Measurements from ENCODE around the gene SSR3. TPM values are rescaled to one million over a fixed set of nuclear protein-coding genes. Genes with fewer than 3 reads are reported as not detected.

SSR3 gene
- total and polyA plus RNA-seq, 2 of the 8 experiments (the other 6 are each of a cell fraction or from before 2014, with no cell fraction given) = 92.7 to 208 TPM

DNA sequence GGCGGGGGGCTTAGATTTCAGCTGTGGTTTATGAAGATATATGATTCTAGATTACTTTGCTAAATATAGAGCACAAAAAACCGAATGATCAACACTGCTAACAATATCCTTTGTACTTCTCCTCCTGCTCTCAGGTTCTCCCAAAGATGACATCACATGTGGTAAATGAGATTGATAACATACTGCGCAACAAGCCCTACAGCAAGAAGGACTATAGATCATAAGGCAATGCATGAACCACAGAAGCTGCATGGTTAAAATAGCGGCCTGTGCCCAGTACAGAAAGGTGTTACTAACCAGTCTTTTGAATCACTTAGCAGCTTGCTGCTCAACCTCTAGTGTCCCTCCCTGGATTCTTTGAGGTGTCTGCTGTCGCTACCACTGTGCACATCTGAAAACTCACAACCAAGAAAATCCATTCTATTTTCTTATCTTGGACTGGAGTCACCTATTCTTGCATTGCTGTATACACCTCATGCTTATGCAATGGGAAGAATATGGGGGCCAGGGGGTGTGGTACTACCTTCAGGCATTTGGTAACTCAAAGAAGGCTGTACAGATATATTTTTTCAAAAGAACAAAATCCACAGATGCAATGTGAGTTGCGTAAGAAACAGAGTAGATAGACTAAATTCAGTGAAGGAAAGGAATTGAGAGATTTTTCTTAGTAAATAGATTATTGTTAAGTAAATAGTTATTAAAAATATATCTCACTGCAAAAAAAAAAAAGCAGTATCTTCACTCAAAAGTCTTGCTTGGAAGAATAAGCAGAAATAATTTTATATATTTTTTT lies 18.2 kb downstream of the SSR3 start:
- H2BK120ac ChIP-seq (replicated peaks; ENCODE audit: low read depth, low read length) = no peak overlapping the region
- FAIRE-seq (no peak), DNase-seq (ENCODE audit: low read depth in 1 of 2, low spot score in 2 of 2) (no peak)
- H3K23ac ChIP-seq (ENCODE audit: insufficient read length) = no peak overlapping the region
- H3K9me3 ChIP-seq (ENCODE audit: insufficient read depth in 2 of 2, low read depth in 1 of 2, low read length in 1 of 2) = no peaks in the 10 kb centered on the region
- WGBS, 2 experiments (ENCODE audit: extremely low coverage in 1 of 2, insufficient coverage in 1 of 2, insufficient read length in 1 of 2, insufficient replicate concordance in 2 of 2, low coverage in 1 of 2, low lambda C conversion rate in 2 of 2, missing lambda C conversion rate in 1 of 2) = 92% methylated on average over 6 of the region's 6 CpGs; no CpG with 5 or more reads in 1 of the 2 experiments
- no peak overlapping the region for H2AFZ ChIP-seq (ENCODE audit: low read length)
- no peak overlapping the region for H2BK12ac ChIP-seq (ENCODE audit: low read depth, low read length)
- H2BK20ac ChIP-seq (ENCODE audit: low read length) = no peak overlapping the region
- H4K5ac ChIP-seq (ENCODE audit: insufficient read length, low read depth, low read length) = no peak overlapping the region
- no peak overlapping the region for H4K8ac ChIP-seq (ENCODE audit: extremely low read depth, insufficient read depth, low read length)
- H3K4me2 ChIP-seq (ENCODE audit: insufficient read depth in 1 of 2, low read depth in 2 of 2, low read length in 2 of 2) = no peak overlapping the region
- H3K27me3 ChIP-seq (replicated peaks in 1 of 4; ENCODE audit: control insufficient read depth in 3 of 4, extremely low read depth in 1 of 4, insufficient read depth in 3 of 4, low read length in 3 of 4) = no peaks in the 10 kb centered on the region
- no peak overlapping the region for H3K18ac ChIP-seq (ENCODE audit: extremely low read depth, low read length)
- no peak overlapping the region for H4K91ac ChIP-seq (replicated peaks; ENCODE audit: insufficient read length, low read length)
- H3K4me3 ChIP-seq (ENCODE audit: extremely low read depth in 1 of 4, insufficient read depth in 2 of 4, low read depth in 3 of 4, low read length in 4 of 4) = no peak overlapping the region
- H3K36me3 ChIP-seq (ENCODE audit: control insufficient read depth in 2 of 4, insufficient read depth in 4 of 4, low read length in 3 of 4) = peaks cover 0 to 17% (median 9%) of the 10 kb centered on the region in 4 experiments; a peak in 4 of 8 replicates
- no peak overlapping the region for H3K4ac ChIP-seq (replicated peaks; ENCODE audit: insufficient read length, low read depth, low read length)
- POLR2A ChIA-PET (ENCODE audit: partially characterized antibody) = interaction anchor here (2.0 to 3.5 kb wide), 2 partner anchors 12 to 18 kb away, joined by 5 to 11 read pairs; partner anchors contain the start of gene SSR3
- no peak overlapping the region for H3K9ac ChIP-seq (replicated peaks in 1 of 4; ENCODE audit: extremely low read depth in 1 of 4, low read depth in 3 of 4, low read length in 3 of 4)
- H3K56ac ChIP-seq (replicated peaks; ENCODE audit: insufficient read length, low read depth, low read length) = no peak overlapping the region
- H2BK15ac ChIP-seq (ENCODE audit: low read length) = no peak overlapping the region
- CTCF ChIA-PET (ENCODE audit: partially characterized antibody) = interaction anchor here (0.8 to 1.5 kb wide), 4 partner anchors 22 to 541 kb away, joined by 3 read pairs; no protein-coding TSS in a partner anchor
- H2BK5ac ChIP-seq (ENCODE audit: low read depth, low read length) = no peak overlapping the region
- no peak overlapping the region for H3K27ac ChIP-seq (ENCODE audit: low read depth, low read length)
- no peak overlapping the region for H2AK5ac ChIP-seq (ENCODE audit: low read depth, low read length)
- no peaks in the 10 kb centered on the region for H3K79me1 ChIP-seq (ENCODE audit: low read depth, low read length)
- H4K20me1 ChIP-seq (replicated peaks in 1 of 2; ENCODE audit: control insufficient read depth in 1 of 2, insufficient read depth in 2 of 2, low read length in 2 of 2) = no peaks in the 10 kb centered on the region
- H3K4me1 ChIP-seq (replicated peaks in 1 of 4; ENCODE audit: control insufficient read depth in 3 of 4, insufficient read depth in 4 of 4, low read length in 3 of 4) = peaks cover 0 to 3% (median under 1%) of the 10 kb centered on the region in 4 experiments; a peak in 3 of 7 replicates
- H3K23me2 ChIP-seq (ENCODE audit: low read depth, low read length) = no peaks in the 10 kb centered on the region
- H3K79me2 ChIP-seq (ENCODE audit: control insufficient read depth in 1 of 2, insufficient read depth in 2 of 2, low read length in 2 of 2) = no peaks in the 10 kb centered on the region
- H3K14ac ChIP-seq (ENCODE audit: insufficient read length) = no peak overlapping the region
- TF ChIP-seq, protein P1, sequence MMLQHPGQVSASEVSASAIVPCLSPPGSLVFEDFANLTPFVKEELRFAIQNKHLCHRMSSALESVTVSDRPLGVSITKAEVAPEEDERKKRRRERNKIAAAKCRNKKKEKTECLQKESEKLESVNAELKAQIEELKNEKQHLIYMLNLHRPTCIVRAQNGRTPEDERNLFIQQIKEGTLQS (IDR thresholded peaks at IDR 0.05; ENCODE audit: insufficient read depth, low read depth, low read length) = no peak
